Measurements from ENCODE around the gene UBALD1. TPM values are rescaled to one million over a fixed set of nuclear protein-coding genes. Genes with fewer than 3 reads are reported as not detected.

UBALD1 gene
- total and polyA plus RNA-seq, 2 donors (not counting 3 experiments of a cell fraction or from before 2014, with no cell fraction given), result 24.8 to 41.6 TPM

DNA sequence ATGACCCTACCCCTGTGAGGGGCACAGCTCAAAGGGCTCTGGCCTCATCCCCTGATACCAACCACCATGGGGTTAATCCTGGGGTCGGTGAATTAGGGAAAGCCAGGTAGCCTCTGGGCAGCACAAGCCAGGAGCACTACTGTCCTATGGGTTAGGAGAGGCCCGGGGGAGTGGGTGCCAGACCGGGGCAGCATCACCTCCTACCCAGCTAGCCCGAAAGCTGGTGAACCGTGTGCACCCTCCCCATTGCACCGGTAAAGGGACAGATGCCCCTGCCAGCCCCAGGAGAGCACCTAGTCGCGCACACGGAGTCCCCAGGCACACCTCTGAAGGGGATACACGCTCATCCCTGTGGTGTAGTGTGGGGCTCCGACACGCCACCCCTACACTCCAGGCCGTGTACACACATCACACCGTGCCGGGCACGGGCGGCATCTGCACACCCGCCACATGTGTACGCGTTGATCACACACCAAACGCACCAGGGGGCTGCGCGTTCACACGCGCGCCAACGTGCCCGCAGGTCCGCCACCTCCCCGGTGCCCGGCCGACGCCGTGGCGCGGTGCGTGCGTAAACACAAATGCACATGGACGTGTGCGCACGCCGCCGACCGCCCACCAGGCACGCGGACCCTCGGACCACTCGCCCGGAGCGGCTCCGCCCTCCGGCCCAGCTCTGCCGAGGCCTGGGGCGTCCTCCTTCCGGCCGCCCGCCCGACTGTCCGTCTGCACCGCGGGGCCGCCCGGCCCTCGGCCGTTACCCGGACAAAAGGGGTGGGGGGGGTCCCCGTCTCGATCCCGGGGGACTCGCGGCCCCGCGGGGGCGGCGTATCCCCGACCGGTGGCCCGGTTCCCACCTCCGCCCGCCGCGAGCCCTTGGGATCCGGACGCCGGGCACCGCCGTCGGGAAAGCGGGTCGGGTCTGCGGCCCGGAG is 785 bp downstream of the UBALD1 start:
- POLR2A ChIA-PET, result interaction anchor here (0.6 kb wide), 1 partner anchor 120 kb away, joined by 3 read pairs; no protein-coding TSS in a partner anchor
- Histone ChIP-seq H3K27me3 (ENCODE audit: control insufficient read depth in 2 of 2, insufficient read depth in 2 of 2, low read length in 2 of 2) (no peaks in the 10 kb centered on the region), H3K9me3 (replicated peaks; ENCODE audit: control insufficient read depth, insufficient read depth, low read length) (no peaks in the 10 kb centered on the region), H3K4me3 (replicated peaks in 1 of 3; ENCODE audit: insufficient read depth in 1 of 3, low read depth in 1 of 3, low read length in 3 of 3) (peak overlapping the region; percentile 47 to 85 (median 52)), H3K36me3 (ENCODE audit: control insufficient read depth in 2 of 2, extremely low read depth in 1 of 2, insufficient read depth in 2 of 2, low read length in 2 of 2) (peaks cover 0 to 2% of the 10 kb centered on the region in 2 experiments), H3K4me1 (ENCODE audit: control insufficient read depth, extremely low read depth, insufficient read depth, low read length) (peaks cover 21% of the 10 kb centered on the region), H3K4me2 (ENCODE audit: insufficient read depth, low read length) (peak overlapping the region; percentile 49), H3K79me2 (ENCODE audit: control insufficient read depth, insufficient read depth, low read length) (peaks cover 19% of the 10 kb centered on the region), H2AFZ (ENCODE audit: low read depth, low read length) (peak overlapping the region; percentile 32), H3K27ac (ENCODE audit: insufficient read depth, low read depth, low read length) (peak overlapping the region; percentile 54), H4K20me1 (replicated peaks; ENCODE audit: control insufficient read depth, extremely low read depth, insufficient read depth, low read length) (no peaks in the 10 kb centered on the region), H3K9me1 (replicated peaks; ENCODE audit: control insufficient read depth, extremely low read depth, insufficient read depth, low read length) (no peaks in the 10 kb centered on the region), H3K9ac (replicated peaks; ENCODE audit: extremely low read depth, insufficient read depth, low read length) (peak overlapping the region; percentile 77)
- FAIRE-seq (peak; percentile 15), DNase-seq (ENCODE audit: low read depth, low spot score) (peak; percentile 44)
- BruUV-seq (replicated peaks), result no TSS peak
- CTCF ChIA-PET, result interaction anchor here (1.0 kb wide), 1 partner anchor 78 kb away, joined by 3 read pairs; no protein-coding TSS in a partner anchor
- dilution Hi-C loops (cut with MboI; ENCODE audit: extremely low pct_ligation_motif_present, low sequenced_read_pairs) (no loop called here), intact Hi-C loops (cut with micrococcal nuclease) (loop anchor here (5.0 kb wide), 2 partner anchors 77 to 343 kb away; partner anchors contain the start of genes CDIP1 and SEC14L5)
- TF ChIP-seq, protein P1, sequence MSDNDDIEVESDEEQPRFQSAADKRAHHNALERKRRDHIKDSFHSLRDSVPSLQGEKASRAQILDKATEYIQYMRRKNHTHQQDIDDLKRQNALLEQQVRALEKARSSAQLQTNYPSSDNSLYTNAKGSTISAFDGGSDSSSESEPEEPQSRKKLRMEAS (IDR thresholded peaks at IDR 0.05; ENCODE audit: insufficient read depth, insufficient read length), result peak; percentile 58
- no peak for TF ChIP-seq FOS (IDR thresholded peaks at IDR 0.05; ENCODE audit: borderline replicate concordance, insufficient read depth, low read length)

GRCh38 chr16:4612977-4613635 is 1.6 kb downstream of the UBALD1 start:
- peaks cover 0 to 7% of the 10 kb centered on the region in 2 experiments for H3K36me3 ChIP-seq (ENCODE audit: control insufficient read depth in 2 of 2, extremely low read depth in 1 of 2, insufficient read depth in 2 of 2, low read length in 2 of 2)
- peak overlapping the region; percentile 47 to 85 (median 52) for H3K4me3 ChIP-seq (replicated peaks in 1 of 3; ENCODE audit: insufficient read depth in 1 of 3, low read depth in 1 of 3, low read length in 3 of 3)
- no peaks in the 10 kb centered on the region for H3K27me3 ChIP-seq (ENCODE audit: control insufficient read depth in 2 of 2, insufficient read depth in 2 of 2, low read length in 2 of 2)
- ChIA-PET CTCF (interaction anchor here (1.0 kb wide), 1 partner anchor 77 kb away, joined by 3 read pairs; no protein-coding TSS in a partner anchor), POLR2A (no interaction called here)
- no peak overlapping the region for H3K27ac ChIP-seq (ENCODE audit: insufficient read depth, low read depth, low read length)
- dilution Hi-C loops (cut with MboI; ENCODE audit: extremely low pct_ligation_motif_present, low sequenced_read_pairs) (no loop called here), intact Hi-C loops (cut with micrococcal nuclease) (loop anchor here (5.0 kb wide), 2 partner anchors 76 to 344 kb away; partner anchors contain the start of genes CDIP1 and SEC14L5)
- no peaks in the 10 kb centered on the region for H4K20me1 ChIP-seq (replicated peaks; ENCODE audit: control insufficient read depth, extremely low read depth, insufficient read depth, low read length)
- H3K9me3 ChIP-seq (replicated peaks; ENCODE audit: control insufficient read depth, insufficient read depth, low read length), result no peaks in the 10 kb centered on the region
- DNase-seq (ENCODE audit: low read depth, low spot score) (no peak), FAIRE-seq (no peak)
- H3K9ac ChIP-seq (replicated peaks; ENCODE audit: extremely low read depth, insufficient read depth, low read length), result peak overlapping the region; percentile 77
- H3K4me1 ChIP-seq (ENCODE audit: control insufficient read depth, extremely low read depth, insufficient read depth, low read length), result peaks cover 21% of the 10 kb centered on the region
- BruUV-seq (replicated peaks), result TSS peak; percentile 23
- TF ChIP-seq GATA2 (IDR thresholded peaks at IDR 0.05; ENCODE audit: insufficient read depth, insufficient read length, low read depth, low read length) (no peak), EZH2 (IDR thresholded peaks at IDR 0.05; ENCODE audit: borderline replicate concordance, low read depth, low read length, severe bottlenecking) (no peak), POLR2AphosphoS5 (IDR thresholded peaks at IDR 0.05; ENCODE audit: insufficient read depth, low read depth, low read length) (no peak), POLR2A (IDR thresholded peaks at IDR 0.05; ENCODE audit: low read depth, low read length) (no peak), FOS (IDR thresholded peaks at IDR 0.05; ENCODE audit: borderline replicate concordance, insufficient read depth, low read length) (no peak), JUN (IDR thresholded peaks at IDR 0.05; ENCODE audit: borderline replicate concordance, insufficient read depth, insufficient read length, low read depth) (no peak), MYC (IDR thresholded peaks at IDR 0.05; ENCODE audit: low read depth, low read length) (no peak)
- TF ChIP-seq, protein P2, sequence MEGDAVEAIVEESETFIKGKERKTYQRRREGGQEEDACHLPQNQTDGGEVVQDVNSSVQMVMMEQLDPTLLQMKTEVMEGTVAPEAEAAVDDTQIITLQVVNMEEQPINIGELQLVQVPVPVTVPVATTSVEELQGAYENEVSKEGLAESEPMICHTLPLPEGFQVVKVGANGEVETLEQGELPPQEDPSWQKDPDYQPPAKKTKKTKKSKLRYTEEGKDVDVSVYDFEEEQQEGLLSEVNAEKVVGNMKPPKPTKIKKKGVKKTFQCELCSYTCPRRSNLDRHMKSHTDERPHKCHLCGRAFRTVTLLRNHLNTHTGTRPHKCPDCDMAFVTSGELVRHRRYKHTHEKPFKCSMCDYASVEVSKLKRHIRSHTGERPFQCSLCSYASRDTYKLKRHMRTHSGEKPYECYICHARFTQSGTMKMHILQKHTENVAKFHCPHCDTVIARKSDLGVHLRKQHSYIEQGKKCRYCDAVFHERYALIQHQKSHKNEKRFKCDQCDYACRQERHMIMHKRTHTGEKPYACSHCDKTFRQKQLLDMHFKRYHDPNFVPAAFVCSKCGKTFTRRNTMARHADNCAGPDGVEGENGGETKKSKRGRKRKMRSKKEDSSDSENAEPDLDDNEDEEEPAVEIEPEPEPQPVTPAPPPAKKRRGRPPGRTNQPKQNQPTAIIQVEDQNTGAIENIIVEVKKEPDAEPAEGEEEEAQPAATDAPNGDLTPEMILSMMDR (IDR thresholded peaks at IDR 0.05; ENCODE audit: extremely low read depth in 1 of 2, insufficient read depth in 1 of 2, low read depth in 1 of 2, low read length in 2 of 2), result no peak
- TF ChIP-seq, protein P1 (IDR thresholded peaks at IDR 0.05; ENCODE audit: insufficient read depth, insufficient read length), result no peak
- H3K79me2 ChIP-seq (ENCODE audit: control insufficient read depth, insufficient read depth, low read length), result peaks cover 19% of the 10 kb centered on the region
- no peaks in the 10 kb centered on the region for H3K9me1 ChIP-seq (replicated peaks; ENCODE audit: control insufficient read depth, extremely low read depth, insufficient read depth, low read length)
- peak overlapping the region; percentile 49 for H3K4me2 ChIP-seq (ENCODE audit: insufficient read depth, low read length)
- H2AFZ ChIP-seq (ENCODE audit: low read depth, low read length), result no peak overlapping the region
